GM21526 (cell line): ENCODE measurements around the gene NUP93.
"Not testable (repeated sequence)": the region's sequence is repeated elsewhere in the genome, so short reads cannot be mapped to it uniquely, and the experiment has no call there.

Experiments
- ATAC-seq: cut with Tn5 transposase; IDR thresholded peaks from one replicate; pipeline ENCODE4 v1.9.1; 2021; ENCODE audit warnings: moderate library complexity; ENCODE audit not compliant: unreplicated experiment, low FRiP score

The NUP93 gene

GRCh38 chr16:56739378-56739777 is 9.4 kb downstream of the NUP93 start:
- not testable (repeated sequence) for ATAC-seq

GRCh38 chr16:56741399-56741798 is 11.5 kb downstream of the NUP93 start:
- ATAC-seq, result no peak

GRCh38 chr16:56742030-56742984 is 12.4 kb downstream of the NUP93 start:
- no peak for ATAC-seq

- ATAC-seq, result no peak
Measured at GRCh38 chr16:56743840-56744239, 13.9 kb downstream of the NUP93 start.

- no peak for ATAC-seq
Measured at GRCh38 chr16:56744996-56745640, 15.2 kb downstream of the NUP93 start.

- ATAC-seq, result no peak
Measured at GRCh38 chr16:56747486-56748045, 17.6 kb downstream of the NUP93 start.

- no peak for ATAC-seq
Measured at GRCh38 chr16:56748191-56748590, 18.3 kb downstream of the NUP93 start.

GRCh38 chr16:56748826-56749225 is 18.9 kb downstream of the NUP93 start:
- no peak for ATAC-seq

- no peak for ATAC-seq
Measured at GRCh38 chr16:56749672-56750491, 20.0 kb downstream of the NUP93 start.

- no peak for ATAC-seq
Measured at GRCh38 chr16:56753410-56753809, 23.5 kb downstream of the NUP93 start.

GRCh38 chr16:56755038-56755437 is 25.1 kb downstream of the NUP93 start:
- ATAC-seq, result no peak

GRCh38 chr16:56758432-56758831 is 28.5 kb downstream of the NUP93 start:
- no peak for ATAC-seq

GRCh38 chr16:56758930-56759329 is 29.0 kb downstream of the NUP93 start:
- ATAC-seq, result no peak

GRCh38 chr16:56763291-56763916 is 33.5 kb downstream of the NUP93 start:
- no peak for ATAC-seq

- ATAC-seq, result no peak
Measured at GRCh38 chr16:56764835-56765234, 34.9 kb downstream of the NUP93 start.

GRCh38 chr16:56765949-56766348 is 36.0 kb downstream of the NUP93 start:
- ATAC-seq, result no peak

GRCh38 chr16:56767024-56767423 is 37.1 kb downstream of the NUP93 start:
- ATAC-seq, result no peak

GRCh38 chr16:56769677-56770076 is 39.7 kb downstream of the NUP93 start:
- ATAC-seq, result no peak

- ATAC-seq, result no peak
Measured at GRCh38 chr16:56771558-56772279, 41.8 kb downstream of the NUP93 start.

GRCh38 chr16:56773532-56773931 is 43.6 kb downstream of the NUP93 start:
- ATAC-seq, result no peak
